SK-N-SH treated with all-trans-retinoic acid at 6 μM for 48 hours (cell line): ENCODE results near the gene CEACAM6.
"Not testable (repeated sequence)": the region's sequence is repeated elsewhere in the genome, so short reads cannot be mapped to it uniquely, and the experiment has no call there.

Experiments
- ATAC-seq: fragments of 200-7000 bp; cut with Tn5 transposase; 3 replicates; pipeline ENCODE4 v1.9.1; 2020; ENCODE audit warnings: mild to moderate bottlenecking, moderate library complexity
- ARNTL ChIP-seq: fragments of 450-650 bp; formaldehyde crosslinking; IDR thresholded peaks from 2 replicates; pipeline ENCODE4 v1.5.0; 2020; ENCODE audit warnings: low read depth, mild to moderate bottlenecking, moderate library complexity, borderline replicate concordance
- BACH2 ChIP-seq: fragments of 250-450 bp; sonication (Bioruptor Pico); IDR thresholded peaks from 2 replicates; pipeline ENCODE4 v1.9.0; 2021; ENCODE audit warnings: mild to moderate bottlenecking, borderline replicate concordance
- CREB5 ChIP-seq: fragments of 250-450 bp; sonication (Bioruptor Pico); IDR thresholded peaks from 2 replicates; pipeline ENCODE4 v1.5.1; 2020; ENCODE audit warnings: low read depth, mild to moderate bottlenecking, moderate library complexity
- CSDC2 ChIP-seq: fragments of 250-450 bp; sonication (Bioruptor Pico); IDR thresholded peaks from 2 replicates; pipeline ENCODE4 v1.5.0; 2020; ENCODE audit warnings: mild to moderate bottlenecking, moderate library complexity
- CSRNP3 ChIP-seq: fragments of 250-450 bp; sonication (Bioruptor Pico); IDR thresholded peaks from 2 replicates; pipeline ENCODE4 v1.5.1; 2021; ENCODE audit warnings: mild to moderate bottlenecking, moderate library complexity
- ESRRG ChIP-seq: fragments of 250-450 bp; sonication (Bioruptor Pico); IDR thresholded peaks from 2 replicates; pipeline ENCODE4 v1.6.1; 2021; ENCODE audit warnings: mild to moderate bottlenecking
- GLIS3 ChIP-seq: fragments of 250-450 bp; sonication (Bioruptor Pico); IDR thresholded peaks from 2 replicates; pipeline ENCODE4 v1.5.0; 2020; ENCODE audit warnings: mild to moderate bottlenecking, moderate library complexity
- ISL1 ChIP-seq: fragments of 250-450 bp; sonication (Bioruptor Pico); IDR thresholded peaks from 2 replicates; pipeline ENCODE4 v2.1.2; 2022; ENCODE audit warnings: mild to moderate bottlenecking, moderate library complexity
- OSR1 ChIP-seq: fragments of 250-450 bp; sonication (Bioruptor Pico); IDR thresholded peaks from 2 replicates; pipeline ENCODE4 v1.8.0; 2022; ENCODE audit warnings: moderate library complexity, mild to moderate bottlenecking, inconsistent platforms
- PATZ1 ChIP-seq: fragments of 250-450 bp; sonication (Bioruptor Pico); IDR thresholded peaks from 2 replicates; pipeline ENCODE4 v1.8.0; 2020; ENCODE audit warnings: mild to moderate bottlenecking, moderate library complexity, borderline replicate concordance
- PPARA ChIP-seq: fragments of 250-450 bp; sonication (Bioruptor Pico); IDR thresholded peaks from 2 replicates; pipeline ENCODE4 v1.5.0; 2020; ENCODE audit warnings: mild to moderate bottlenecking, borderline replicate concordance
- RARB ChIP-seq: fragments of 250-450 bp; sonication (Bioruptor Pico); IDR thresholded peaks from 2 replicates; pipeline ENCODE4 v1.8.0; 2021; ENCODE audit warnings: mild to moderate bottlenecking, moderate library complexity
- TSHZ2 ChIP-seq: fragments of 250-450 bp; sonication (Bioruptor Pico); IDR thresholded peaks from 2 replicates; pipeline ENCODE4 v1.5.0; 2020; ENCODE audit warnings: mild to moderate bottlenecking, moderate library complexity
- ZC3H10 ChIP-seq: fragments of 250-450 bp; sonication (Bioruptor Pico); IDR thresholded peaks from 2 replicates; pipeline ENCODE4 v1.5.1; 2021; ENCODE audit warnings: mild to moderate bottlenecking, moderate library complexity
- ZFP30 ChIP-seq: fragments of 450-650 bp; formaldehyde crosslinking; IDR thresholded peaks from 2 replicates; pipeline ENCODE4 v1.5.0; 2022; ENCODE audit warnings: mild to moderate bottlenecking, moderate library complexity
- ZNF565 ChIP-seq: fragments of 450-650 bp; formaldehyde crosslinking; conservative IDR thresholded peaks from 2 replicates; pipeline ENCODE4 v1.5.0; 2020; ENCODE audit warnings: low read depth, mild to moderate bottlenecking, moderate library complexity
- ZNF70 ChIP-seq: fragments of 450-650 bp; formaldehyde crosslinking; IDR thresholded peaks from 2 replicates; pipeline ENCODE4 v1.5.0; 2020; ENCODE audit warnings: mild to moderate bottlenecking, moderate library complexity
- ZNF8 ChIP-seq: fragments of 450-650 bp; formaldehyde crosslinking; IDR thresholded peaks from 2 replicates; pipeline ENCODE4 v1.5.0; 2020; ENCODE audit warnings: mild to moderate bottlenecking, moderate library complexity

The CEACAM6 gene

GRCh38 chr19:41707502-41707812, 47.9 kb upstream of the CEACAM6 start (continued):
- TF ChIP-seq OSR1 (CRISPR knock-in tag) (no peak), CREB5 (CRISPR knock-in tag) (no peak), ZC3H10 (CRISPR knock-in tag) (no peak), ARNTL (CRISPR knock-in tag) (no peak), ZNF70 (CRISPR knock-in tag) (no peak), PPARA (no peak), TSHZ2 (no peak), ZNF565 (CRISPR knock-in tag) (no peak)

- no peak for TF ChIP-seq ZNF8 (CRISPR knock-in tag)
- no peak for TF ChIP-seq ZFP30
- TF ChIP-seq CSDC2 (CRISPR knock-in tag), result no peak
- no peak for TF ChIP-seq ZC3H10 (CRISPR knock-in tag)
- TF ChIP-seq GLIS3, result no peak
- TF ChIP-seq ISL1 (CRISPR knock-in tag), result no peak
- TF ChIP-seq ARNTL (CRISPR knock-in tag), result no peak
- no peak for TF ChIP-seq TSHZ2
- no peak for TF ChIP-seq CREB5 (CRISPR knock-in tag)
- no peak for TF ChIP-seq CSRNP3 (CRISPR knock-in tag)
- no peak for TF ChIP-seq ZNF70 (CRISPR knock-in tag)
- no peak for TF ChIP-seq RARB (CRISPR knock-in tag)
- no peak for TF ChIP-seq ZNF565 (CRISPR knock-in tag)
- TF ChIP-seq ESRRG, result no peak
- no peak for TF ChIP-seq BACH2 (CRISPR knock-in tag)
- no peak for TF ChIP-seq PPARA
- TF ChIP-seq PATZ1 (CRISPR knock-in tag), result no peak
These were observed 47.4 kb upstream of the CEACAM6 start for GRCh38 chr19:41707871-41708371.

GRCh38 chr19:41708481-41708880, 46.8 kb upstream of the CEACAM6 start, which contains the start of gene CEACAM5:
CEACAM5 (plus strand) TSS chr19:41708626; CDS start chr19:41708732, 106 bp downstream.
- ATAC-seq, result no peak
- no peak for TF ChIP-seq ZNF565 (CRISPR knock-in tag)
- TF ChIP-seq OSR1 (CRISPR knock-in tag), result no peak

More at GRCh38 chr19:41707871-41708371, 47.4 kb upstream of the CEACAM6 start:
- no peak for ATAC-seq

- not testable (repeated sequence) for ATAC-seq
These were observed 45.8 kb upstream of the CEACAM6 start for GRCh38 chr19:41709516-41709915.
